HG02870 (cell line): ENCODE data around the gene STRA6.

ENCODE experiments used
- ATAC-seq: cut with Tn5 transposase; IDR thresholded peaks from one replicate; pipeline ENCODE4 v1.9.1; 2021; ENCODE audit warnings: mild to moderate bottlenecking, moderate library complexity; ENCODE audit not compliant: unreplicated experiment

Gene STRA6, protein sequence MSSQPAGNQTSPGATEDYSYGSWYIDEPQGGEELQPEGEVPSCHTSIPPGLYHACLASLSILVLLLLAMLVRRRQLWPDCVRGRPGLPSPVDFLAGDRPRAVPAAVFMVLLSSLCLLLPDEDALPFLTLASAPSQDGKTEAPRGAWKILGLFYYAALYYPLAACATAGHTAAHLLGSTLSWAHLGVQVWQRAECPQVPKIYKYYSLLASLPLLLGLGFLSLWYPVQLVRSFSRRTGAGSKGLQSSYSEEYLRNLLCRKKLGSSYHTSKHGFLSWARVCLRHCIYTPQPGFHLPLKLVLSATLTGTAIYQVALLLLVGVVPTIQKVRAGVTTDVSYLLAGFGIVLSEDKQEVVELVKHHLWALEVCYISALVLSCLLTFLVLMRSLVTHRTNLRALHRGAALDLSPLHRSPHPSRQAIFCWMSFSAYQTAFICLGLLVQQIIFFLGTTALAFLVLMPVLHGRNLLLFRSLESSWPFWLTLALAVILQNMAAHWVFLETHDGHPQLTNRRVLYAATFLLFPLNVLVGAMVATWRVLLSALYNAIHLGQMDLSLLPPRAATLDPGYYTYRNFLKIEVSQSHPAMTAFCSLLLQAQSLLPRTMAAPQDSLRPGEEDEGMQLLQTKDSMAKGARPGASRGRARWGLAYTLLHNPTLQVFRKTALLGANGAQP

DNA sequence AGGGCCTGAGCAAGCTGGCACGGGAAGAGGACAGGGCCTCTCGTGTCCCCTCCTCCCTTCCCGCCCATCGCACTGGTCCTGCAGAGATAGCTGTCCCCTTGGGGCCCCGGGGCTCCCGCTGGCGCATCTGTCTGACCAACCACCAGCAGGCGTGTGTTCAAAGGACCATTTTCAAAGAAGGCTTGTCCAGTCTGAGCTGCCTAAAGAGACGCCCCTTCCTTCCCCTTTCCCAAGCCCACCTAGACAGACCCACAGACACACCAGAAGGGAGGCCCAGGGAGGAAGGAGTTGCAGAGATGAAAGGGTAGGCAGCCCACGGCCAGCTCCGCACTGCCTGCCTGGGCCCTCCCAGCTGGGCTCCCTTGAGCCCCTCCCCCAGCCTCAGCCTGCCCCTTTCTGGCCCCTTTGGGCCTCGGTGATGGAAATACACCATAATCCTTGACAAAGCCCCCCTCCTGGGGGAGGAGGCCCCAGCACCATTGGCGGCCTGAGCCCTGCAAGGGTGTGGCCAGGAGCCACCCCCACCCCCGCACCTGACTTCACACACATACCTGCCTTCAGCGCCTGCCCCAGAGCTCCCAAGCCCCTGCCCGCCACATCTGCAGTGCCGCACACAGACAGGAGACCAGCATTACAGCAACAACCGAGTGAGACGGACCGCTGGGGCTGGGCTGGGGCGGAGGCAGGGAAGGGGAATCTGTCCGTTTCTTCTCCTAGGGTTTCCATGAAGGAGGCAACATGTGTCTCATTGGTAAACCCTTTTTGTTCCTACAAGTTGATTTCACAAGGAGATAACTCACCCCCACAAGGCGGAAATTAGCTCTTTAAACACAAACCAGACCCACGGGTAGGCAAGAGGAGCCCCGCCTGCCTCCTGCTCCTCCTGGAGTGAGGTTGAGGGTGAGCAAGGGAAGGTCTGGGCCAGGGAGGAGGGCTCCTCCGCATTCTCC is at the start of gene STRA6:
TSS of gene STRA6 (minus strand) at position 336 of the 950 bp plus-strand sequence. CDS start 520 bp downstream, outside the sequence.
- ATAC-seq = no peak

DNA sequence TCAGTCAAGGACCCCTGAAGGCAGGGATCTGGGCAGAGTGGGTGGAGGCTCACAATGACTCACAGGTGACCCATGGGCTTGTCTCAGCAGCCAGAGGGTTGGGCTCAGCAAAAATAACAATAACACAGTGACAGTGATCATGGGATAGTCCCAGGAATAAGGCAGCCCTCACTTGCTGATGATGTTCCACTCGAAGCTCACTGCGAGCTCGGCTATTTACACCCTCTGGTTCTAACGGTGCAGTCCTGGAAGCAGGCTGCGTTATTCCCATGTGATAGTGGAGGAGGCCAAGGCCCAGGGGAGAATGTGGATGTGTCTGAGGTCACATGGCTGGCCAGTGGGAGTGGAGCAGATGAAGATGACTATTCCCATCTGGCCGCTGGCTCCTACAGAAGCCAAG is 49.7 kb upstream of the STRA6 start:
- ATAC-seq = no peak

DNA sequence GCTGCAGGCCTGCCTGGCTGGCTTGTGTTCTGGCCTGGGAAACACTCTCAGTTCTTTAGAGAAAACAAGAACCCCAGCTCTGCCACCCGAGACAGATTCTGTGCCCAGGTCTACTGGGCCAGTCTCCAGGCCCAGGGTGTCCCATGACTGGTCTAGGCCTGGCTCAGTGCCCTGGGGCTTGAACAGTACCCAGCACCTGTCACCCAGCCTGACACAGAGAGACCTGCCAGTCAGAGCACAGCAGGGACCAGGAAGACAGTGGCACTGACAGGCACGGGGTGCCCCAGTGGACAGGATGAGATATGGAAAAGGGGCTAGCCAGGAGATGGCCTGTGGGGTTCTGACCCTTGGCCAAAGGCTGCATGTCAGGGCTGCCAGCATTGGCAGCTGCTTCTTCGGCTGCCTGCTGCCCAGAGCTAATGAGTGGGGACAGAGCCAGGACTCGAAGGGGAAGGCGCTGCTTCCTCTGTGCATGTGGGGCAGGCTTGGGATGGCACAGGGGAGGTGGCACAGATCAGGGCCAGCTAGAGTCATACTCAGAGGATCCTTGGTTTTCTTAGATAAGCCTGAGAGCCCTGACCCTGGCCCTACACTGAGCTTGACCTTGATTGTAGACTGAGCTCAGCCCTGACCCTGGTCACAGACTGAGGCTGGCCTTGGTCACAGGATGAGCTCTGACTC is 48.7 kb upstream of the STRA6 start:
- no peak for ATAC-seq

DNA sequence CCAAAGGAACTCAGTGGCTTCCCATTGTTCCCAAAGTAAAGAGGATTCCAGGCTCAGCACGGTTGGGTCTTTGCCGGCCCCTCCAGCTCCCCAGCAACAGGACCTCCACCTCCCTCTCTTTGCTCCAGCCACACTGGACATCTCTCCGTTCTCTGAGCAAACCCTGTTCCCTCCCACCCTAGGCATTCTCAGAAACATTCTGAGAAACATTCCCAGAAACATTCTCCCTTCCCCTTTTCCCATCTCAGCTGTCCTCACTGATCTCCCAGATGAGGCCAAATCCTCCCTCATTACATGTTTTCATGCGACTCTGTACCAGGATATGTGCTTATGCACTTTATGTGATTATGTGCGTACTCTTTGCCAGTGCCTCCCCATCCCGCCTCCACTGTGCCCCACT is 47.7 kb upstream of the STRA6 start:
- no peak for ATAC-seq

DNA sequence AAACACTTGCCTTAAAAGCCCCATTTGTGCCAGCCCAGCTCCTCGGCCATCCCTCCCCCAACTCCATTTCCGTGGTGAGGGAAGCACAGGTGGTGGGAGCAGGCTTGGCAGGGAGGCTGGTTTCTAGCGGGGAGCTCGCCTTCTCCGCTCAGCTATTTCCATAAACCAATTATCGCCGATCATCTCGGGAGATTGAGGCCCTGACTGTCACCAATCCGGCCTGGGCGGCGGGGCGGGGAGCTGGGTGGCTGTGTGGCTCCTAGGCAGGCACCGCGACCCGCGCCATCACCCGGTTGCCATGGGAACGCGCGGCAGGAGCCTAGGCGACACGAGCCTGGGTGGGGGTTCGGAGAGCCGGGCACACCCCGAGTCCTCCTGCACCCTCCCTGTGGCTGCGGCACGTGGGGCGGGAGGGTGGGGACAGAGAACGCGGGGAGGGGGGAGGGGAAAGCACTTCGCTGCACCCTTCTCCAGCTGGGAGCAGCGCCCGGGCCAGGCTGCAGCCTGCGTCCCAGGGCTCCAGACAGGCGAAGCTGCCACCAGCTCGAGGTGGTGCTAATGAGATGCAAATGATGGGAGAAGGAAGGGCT is 42.9 kb upstream of the STRA6 start:
- no peak for ATAC-seq

DNA sequence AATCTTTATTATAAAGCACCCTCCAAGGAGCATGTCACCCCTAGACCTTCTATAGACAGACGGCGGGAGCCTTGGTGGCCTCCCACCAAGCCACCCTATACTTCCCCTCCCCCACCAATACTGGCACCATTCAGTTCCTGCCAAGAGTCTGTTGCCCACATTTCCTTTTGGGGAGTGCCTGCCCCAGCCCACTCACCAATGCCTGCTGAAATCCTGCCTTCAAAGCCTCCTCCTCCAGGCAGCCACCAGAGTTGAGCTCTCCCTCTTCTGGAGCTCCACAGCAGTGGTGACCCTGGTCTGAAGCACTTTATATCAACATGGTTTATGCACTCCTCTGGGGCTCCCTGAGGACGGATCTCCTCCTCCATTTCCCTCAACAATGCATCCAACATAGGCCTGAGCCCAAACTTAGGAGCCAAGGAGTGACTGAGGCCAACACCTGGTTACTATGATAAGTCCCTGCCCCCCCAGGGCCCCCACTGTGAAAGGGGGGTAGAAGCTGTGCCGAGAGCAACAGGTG is 42.3 kb upstream of the STRA6 start:
- ATAC-seq = no peak

DNA sequence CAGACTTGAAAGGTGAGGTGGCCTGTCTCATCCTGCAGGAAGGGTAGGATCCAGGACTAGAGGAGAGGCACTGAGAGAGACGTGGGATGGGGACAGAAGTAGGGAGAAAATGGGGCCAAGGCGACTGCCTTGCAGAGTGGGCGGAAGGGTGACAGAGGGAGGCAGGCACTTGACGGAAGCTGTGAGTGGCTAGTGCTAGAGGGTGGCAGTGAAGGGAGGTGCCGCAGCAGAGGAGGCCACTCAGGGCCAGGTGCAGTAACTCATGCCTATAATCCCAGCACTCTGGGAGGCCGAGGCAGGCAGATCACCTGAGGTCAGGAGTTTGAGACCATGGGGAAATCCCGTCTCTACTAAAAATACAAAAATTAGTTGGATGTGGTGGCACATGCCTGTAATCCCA is 40.8 kb upstream of the STRA6 start:
- ATAC-seq = no peak

DNA sequence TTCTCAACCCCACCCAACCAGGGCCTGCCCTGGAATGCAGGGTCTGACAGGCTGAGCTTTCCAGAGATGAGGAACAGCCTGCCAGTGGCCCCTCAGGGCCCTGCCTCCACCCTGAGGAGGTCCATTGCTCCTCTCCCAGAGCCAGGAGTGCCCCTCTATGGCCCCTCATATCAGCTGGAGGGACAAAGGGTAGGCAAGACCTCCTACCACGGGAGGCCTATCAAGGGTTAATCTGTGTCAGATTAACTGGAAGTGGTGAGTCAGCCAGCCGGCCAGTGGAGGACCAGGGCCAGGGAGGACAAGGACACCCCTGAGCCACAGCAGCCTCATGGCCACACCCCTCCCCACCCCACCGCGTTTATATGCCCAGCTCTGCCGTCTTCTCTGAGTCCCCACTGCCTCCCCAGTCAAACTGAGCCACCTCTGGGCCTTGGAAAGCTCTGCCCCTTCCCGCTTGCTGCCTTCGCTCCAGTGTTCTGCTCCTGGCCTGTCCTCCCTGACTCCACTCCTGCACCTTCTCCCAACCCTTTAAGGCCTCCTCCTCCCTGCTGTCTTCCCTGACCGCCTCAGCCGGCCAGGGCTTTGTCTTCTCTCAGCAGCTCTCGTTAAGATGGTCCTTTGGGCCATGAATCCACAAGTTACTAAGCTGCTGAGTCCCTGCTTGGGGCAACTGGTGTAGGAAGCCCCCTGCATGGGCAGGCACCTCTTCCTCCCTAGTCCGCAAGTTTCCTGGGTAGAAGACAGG is 40.0 kb upstream of the STRA6 start:
- no peak for ATAC-seq

DNA sequence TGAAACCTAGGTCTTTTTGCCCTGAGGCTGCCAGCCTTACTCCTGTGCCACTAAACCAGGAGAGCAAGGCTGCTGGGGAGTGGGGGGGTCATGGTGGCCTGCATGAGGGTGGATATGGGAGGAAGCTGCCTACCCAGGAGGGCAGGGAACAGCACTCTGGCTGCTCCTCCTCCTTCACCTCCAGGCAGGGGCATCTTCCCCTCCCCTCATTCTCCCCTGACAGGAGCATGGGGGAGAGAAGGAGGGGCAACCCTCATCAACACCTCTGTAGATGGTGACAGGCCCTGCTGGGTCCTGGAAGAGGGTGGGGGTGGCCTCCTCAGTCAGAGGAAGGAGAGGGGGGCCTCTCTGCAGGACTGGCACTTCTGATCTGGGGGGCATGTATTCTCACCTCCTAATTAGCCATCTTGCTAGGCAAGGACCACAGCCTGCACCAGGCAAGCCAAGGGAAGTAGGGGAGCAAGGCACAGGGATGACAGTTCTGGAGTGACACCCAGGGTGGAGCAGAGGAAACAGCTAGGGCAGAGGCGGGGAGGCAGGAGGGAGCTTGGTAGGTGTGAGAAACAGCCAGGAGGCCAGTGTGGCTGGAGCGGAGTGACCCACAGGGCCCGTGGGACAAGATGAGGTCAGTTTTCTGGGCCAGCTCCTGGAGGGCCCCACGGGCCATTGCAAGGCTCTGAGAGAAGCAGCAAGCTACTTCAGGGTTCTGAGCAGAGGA is 38.5 kb upstream of the STRA6 start:
- no peak for ATAC-seq

DNA sequence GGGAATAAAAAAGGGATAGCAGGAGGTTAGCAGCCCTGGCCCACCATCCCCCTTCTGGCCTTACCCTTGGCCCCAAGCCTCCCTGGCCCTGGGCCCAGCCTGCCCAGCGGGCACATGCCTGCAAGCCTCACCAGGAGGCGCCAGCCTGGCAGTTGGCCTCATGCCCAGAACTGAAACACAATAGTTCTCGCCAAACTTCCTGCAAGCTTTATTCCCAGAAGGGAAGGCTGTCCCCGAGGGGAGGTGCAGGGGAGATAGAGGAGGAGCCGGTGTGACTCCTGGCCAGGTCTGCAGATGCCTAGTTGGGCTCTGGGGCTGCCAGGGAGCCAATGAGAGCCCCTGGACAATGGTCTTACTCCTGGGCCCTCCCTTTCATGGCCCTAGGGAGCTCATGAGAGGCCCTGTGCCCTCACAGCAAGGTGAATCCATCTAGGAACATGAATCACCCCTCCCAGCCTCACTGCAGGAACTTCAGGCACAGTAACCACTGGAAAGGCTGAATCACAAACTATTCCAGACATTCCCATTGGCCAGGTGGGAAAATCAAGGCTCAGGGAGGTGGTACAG is 37.5 kb upstream of the STRA6 start:
- ATAC-seq = no peak

DNA sequence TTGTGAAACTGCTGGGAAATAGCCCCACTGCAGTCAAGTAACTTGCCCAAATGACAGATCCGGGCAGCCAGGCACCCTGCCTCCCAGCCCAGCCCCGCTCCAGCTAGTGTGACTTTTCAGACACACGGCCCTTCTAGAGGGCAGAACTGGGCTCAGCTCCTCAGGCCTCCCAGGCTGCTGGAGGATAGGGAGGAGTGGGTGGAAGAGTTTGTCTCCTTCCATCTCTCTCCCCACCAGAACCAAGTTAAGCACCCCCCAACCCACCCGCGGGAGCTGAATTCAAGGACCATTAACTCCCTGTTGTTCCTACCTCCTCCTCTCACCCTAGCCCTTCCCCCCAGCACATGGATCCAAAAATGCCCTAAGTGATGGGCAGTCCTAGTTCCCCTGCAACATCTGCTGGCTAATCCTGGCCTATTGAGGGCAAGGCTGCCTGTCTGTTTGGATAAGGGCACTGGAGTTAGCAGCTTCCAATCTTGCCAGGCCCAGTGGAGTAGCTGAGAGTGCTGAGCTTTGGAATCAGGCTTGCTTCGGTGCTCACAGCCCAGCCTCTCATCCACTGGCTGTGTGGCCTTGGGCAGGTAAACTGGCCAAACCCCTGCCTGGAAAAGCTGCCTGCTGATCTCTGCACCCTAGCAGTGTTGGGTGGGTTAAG is 36.6 kb upstream of the STRA6 start:
- ATAC-seq = no peak

DNA sequence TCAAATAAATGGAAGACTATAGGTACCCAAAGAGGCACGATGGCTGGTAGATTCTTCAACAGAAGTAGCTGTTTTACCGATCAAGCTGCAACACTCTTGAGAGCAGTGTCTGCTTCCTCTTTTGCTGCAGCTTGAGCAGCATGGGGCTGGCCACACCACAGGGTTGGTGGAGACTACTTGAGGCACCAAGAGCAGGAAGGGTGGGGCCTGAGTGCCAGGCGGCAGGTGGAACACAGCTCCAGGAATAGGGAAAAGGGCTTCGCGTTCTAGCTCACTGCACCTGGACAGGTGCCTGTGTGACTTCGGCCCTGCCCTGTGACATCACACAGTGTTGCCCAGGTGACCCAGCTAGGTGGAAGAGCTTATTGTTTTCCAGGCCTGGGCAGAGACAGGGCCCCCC is 33.4 kb upstream of the STRA6 start, which contains the start of gene CCDC33:
TSS of gene CCDC33 (plus strand) at position 365 of the 400 bp plus-strand sequence. CDS start 394 bp downstream, outside the sequence.
- ATAC-seq = no peak

DNA sequence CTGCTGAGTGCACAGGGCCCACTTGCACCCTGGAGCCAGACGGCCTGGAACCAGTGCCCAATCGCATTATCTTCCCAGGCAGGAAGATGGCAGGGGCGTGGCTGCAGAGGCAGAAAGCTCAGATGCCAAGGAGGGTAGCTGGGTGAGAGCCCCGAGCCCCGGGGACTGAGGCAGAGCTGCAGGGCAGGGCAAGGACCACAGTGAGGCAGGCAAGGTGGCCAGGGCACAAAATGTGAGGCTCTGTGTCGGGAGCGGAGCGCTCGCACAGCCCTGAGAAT is 31.9 kb upstream of the STRA6 start:
- ATAC-seq = no peak

DNA sequence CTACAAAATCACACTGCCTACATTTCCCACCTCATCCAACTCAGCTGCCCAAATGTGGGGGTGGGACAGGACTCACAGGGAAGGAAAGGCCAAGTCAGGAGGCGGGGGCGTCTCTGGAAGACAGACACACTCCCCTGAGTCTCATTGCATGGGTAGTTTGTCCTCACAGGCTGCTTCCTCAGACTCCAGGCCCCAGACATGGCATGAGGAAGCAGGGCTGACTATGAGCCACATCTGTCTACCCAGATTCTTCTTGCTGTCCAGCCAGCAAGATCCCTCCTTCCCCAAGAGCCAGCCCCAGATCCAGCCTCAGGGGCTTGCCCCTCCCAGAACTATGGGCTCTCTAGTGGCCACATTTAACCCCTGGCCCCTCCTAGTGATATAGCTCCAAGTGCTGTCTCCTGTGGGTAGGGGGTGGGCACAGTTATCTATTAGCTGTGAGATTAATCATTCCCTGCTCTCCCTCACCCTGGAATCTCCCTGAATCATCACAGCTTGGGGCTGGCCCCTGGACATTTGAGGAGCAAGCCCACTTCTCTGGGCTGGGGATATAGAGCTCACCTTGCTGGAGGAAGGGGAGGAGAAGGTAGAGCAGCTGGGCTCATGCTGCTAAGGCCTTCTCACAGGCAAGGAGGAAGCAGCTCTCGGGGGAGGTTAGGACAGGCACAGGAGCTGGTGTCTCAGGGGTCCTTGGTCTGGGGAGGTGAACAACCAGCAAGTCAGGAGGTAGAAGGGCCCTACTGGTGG is 31.4 kb upstream of the STRA6 start:
- ATAC-seq = no peak

DNA sequence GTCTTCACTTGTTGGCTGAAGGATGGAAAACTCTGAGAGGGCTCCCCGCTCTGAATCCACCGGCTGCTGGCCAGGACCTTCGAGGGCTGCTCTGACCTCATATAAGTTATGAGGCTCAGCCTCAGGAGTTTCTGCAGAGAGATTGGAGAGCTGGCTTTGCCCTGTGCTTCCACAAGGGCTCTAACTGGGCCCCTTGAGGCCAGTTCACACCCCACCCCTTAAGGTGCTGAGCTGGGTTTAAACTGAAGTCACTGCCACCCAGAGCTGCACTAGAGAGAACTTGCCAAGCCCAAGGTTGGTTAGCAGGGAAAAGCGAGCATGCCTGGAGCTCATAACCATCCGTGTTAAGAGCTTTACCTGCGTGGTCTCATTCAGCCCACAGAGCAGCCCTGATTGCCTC is 30.8 kb upstream of the STRA6 start:
- ATAC-seq = no peak

DNA sequence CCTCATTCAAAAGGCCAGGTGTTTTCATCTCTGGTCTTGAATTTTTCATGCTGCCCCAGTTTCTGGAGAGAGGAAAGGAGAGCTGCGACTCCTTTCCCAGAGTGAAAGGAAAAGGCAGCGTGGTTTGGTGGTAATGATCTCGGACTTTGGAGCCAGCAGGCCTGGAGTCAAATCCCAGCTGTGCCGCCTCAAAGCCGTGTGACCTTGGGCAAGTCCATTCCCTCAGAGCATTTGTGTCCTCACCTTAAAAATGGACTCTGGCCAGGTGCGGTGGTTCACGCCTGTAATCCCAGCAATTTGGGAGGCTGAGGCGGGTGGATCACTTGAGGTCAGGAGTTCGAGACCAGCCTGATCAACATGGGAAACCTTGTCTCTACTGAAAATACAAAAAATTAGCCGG is 28.9 kb upstream of the STRA6 start:
- no peak for ATAC-seq

DNA sequence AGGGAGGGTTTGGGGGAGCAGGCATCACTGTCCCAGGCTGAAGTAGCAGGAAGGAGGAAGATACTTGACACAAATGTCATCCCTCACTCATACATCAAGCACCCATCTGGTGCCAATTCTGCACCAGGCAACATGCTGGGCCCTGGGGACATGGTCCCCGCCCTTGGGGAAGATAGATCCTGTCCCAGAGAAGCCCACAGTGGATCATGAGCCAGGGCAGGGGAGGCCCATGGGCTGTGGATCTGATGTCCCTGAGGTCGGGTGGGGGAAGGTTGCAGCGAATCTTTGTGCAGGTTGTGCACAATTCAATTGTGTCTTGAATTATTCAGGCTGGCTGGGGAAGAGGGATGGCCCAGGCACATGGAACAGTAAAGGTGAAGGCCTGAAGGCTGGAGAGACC is 27.1 kb upstream of the STRA6 start:
- ATAC-seq = no peak

DNA sequence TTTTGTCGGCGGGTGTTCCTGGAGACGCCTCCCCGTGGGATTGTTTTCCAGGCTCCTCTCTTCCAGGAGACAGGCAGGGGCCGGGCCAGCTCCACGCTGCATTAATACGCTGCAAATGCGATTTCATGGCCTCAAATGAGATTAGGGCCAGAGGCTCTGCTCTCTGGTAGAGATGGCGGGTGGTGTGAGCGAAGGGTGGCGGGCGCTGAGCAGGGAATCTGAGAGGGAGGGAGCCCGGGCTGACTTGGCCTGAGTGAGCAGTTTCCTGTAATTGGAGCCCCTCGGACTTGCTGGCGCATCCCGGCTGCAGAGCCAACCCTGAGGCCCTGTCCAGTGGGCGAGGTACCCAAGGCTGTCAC is 26.1 kb upstream of the STRA6 start:
- no peak for ATAC-seq
